ENCODE data around the gene PRDM12.

PRDM12 gene

GRCh38 chr9:130636648-130637020, 27.8 kb upstream of the PRDM12 start:
- no peak for DNase-seq

- DNase-seq: no peak
These were observed 25.9 kb upstream of the PRDM12 start for GRCh38 chr9:130638284-130639123.

GRCh38 chr9:130639124-130639765, 25.1 kb upstream of the PRDM12 start:
- DNase-seq: no peak

GRCh38 chr9:130639866-130640555, 24.4 kb upstream of the PRDM12 start:
- no peak for DNase-seq

- DNase-seq: no peak
These were observed 23.7 kb upstream of the PRDM12 start for GRCh38 chr9:130640681-130641080.

GRCh38 chr9:130642926-130643325, 21.5 kb upstream of the PRDM12 start:
- DNase-seq: no peak

- DNase-seq: no peak
These were observed 13.2 kb upstream of the PRDM12 start for GRCh38 chr9:130651221-130651620.

- DNase-seq: no peak
These were observed 12.6 kb upstream of the PRDM12 start for GRCh38 chr9:130651752-130652151.

GRCh38 chr9:130654879-130655278, 9.5 kb upstream of the PRDM12 start:
- no peak for DNase-seq

GRCh38 chr9:130658893-130659698, 5.3 kb upstream of the PRDM12 start:
- DNase-seq: no peak

GRCh38 chr9:130659699-130660248, 4.6 kb upstream of the PRDM12 start:
- peak in 1 of 2 experiments; percentile 38 for DNase-seq

GRCh38 chr9:130660326-130660682, 4.1 kb upstream of the PRDM12 start:
- DNase-seq: peak; percentile 24 to 62

- DNase-seq: peak in 1 of 2 experiments; percentile 34
These were observed 3.5 kb upstream of the PRDM12 start for GRCh38 chr9:130660683-130661450.

- DNase-seq: no peak
These were observed 2.8 kb upstream of the PRDM12 start for GRCh38 chr9:130661451-130662098.

- DNase-seq: peak in 1 of 2 experiments; percentile 45
These were observed 2.1 kb upstream of the PRDM12 start for GRCh38 chr9:130662099-130662969.

GRCh38 chr9:130662970-130663257, 1.5 kb upstream of the PRDM12 start:
- no peak for DNase-seq

- no peak for DNase-seq
These were observed 977 bp upstream of the PRDM12 start for GRCh38 chr9:130663258-130663976.

GRCh38 chr9:130663977-130664250, 480 bp upstream of the PRDM12 start:
- DNase-seq: no peak

- DNase-seq: no peak
These were observed 636 bp downstream of the PRDM12 start for GRCh38 chr9:130665029-130665430.

All from NCI-H524 (cell line).